ENCODE measurements around the gene GLIS1.

DNA sequence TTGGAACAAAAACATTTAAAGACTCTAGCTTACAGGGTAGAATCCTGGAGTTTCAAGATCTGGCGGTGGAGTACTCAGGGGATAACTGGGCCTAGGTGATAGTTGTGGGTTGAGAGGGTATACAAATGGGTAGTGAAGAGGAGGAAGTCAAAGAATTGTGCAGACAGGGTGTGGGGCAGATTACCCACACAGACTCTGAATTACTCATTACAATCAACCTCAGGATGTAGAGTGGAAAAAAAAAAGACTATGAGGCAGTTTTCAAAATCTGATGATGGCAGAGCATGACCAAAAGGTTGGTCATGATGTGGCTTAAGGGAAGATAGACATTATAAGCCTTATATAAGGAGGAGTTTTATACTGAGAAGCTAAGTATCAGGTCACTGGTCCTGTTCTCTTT, 44.1 kb upstream of the GLIS1 start:
- TF ChIP-seq CTCF (conservative IDR thresholded peaks at IDR 0.05) (no peak), ZFX (IDR thresholded peaks at IDR 0.05) (no peak)
